Astrocyte (in vitro differentiated cells and primary cell): ENCODE measurements around the gene VOPP1. TPM values are rescaled to one million over a fixed set of nuclear protein-coding genes. Genes with fewer than 3 reads are reported as not detected.
A peak's percentile ranks its signal among the peaks of the same experiment; 100 is the strongest.
"Not testable (repeated sequence)": the region's sequence is repeated elsewhere in the genome, so short reads cannot be mapped to it uniquely, and the experiment has no call there.

ENCODE experiments used
- DNase-seq: peaks from one replicate; pipeline ENCODE4 v3.0.0-alpha.2; 2010; ENCODE audit warnings: low read depth
- FAIRE-seq: peaks from 2 replicates; lab custom pipeline; 2011; peaks lifted over from hg19 to GRCh38; lab: Jason Lieb, UNC
- H2AFZ ChIP-seq: 2 replicates; pipeline ENCODE4 v1.6.0; 2012; ENCODE audit warnings: low read depth, low read length, inconsistent platforms
- H3K27ac ChIP-seq: 2 replicates; pipeline ENCODE4 v1.5.1; 2011; ENCODE audit warnings: low read depth, low read length, inconsistent platforms
- H3K27me3 ChIP-seq: 2 replicates; pipeline ENCODE4 v1.6.0; 2011; ENCODE audit warnings: low read length, inconsistent platforms; ENCODE audit not compliant: insufficient read depth
- H3K36me3 ChIP-seq: 2 replicates; pipeline ENCODE4 v1.5.1; 2011; ENCODE audit warnings: low read length, inconsistent platforms; ENCODE audit not compliant: insufficient read depth
- H3K4me1 ChIP-seq: 2 replicates; pipeline ENCODE4 v1.5.1; 2011; ENCODE audit warnings: low read length, inconsistent platforms; ENCODE audit not compliant: insufficient read depth
- H3K4me2 ChIP-seq: 2 replicates; pipeline ENCODE4 v1.6.0; 2012; ENCODE audit warnings: low read length, inconsistent platforms
- H3K4me3 ChIP-seq: 2 replicates; pipeline ENCODE4 v1.5.1; 2011; ENCODE audit warnings: low read depth, mild to moderate bottlenecking, low read length, inconsistent platforms; ENCODE audit not compliant: insufficient read depth
- H3K79me2 ChIP-seq: 2 replicates; pipeline ENCODE4 v1.6.0; 2012; ENCODE audit warnings: mild to moderate bottlenecking, low read length, inconsistent platforms; ENCODE audit not compliant: insufficient read depth
- H3K9ac ChIP-seq: 2 replicates; pipeline ENCODE4 v1.6.0; 2012; ENCODE audit warnings: mild to moderate bottlenecking, low read length, inconsistent platforms
- H3K9me3 ChIP-seq: 2 replicates; pipeline ENCODE4 v1.5.1; 2012; ENCODE audit warnings: low read depth, mild to moderate bottlenecking, low read length, inconsistent platforms; ENCODE audit not compliant: insufficient read depth
- H4K20me1 ChIP-seq: 2 replicates; pipeline ENCODE4 v1.6.0; 2012; ENCODE audit warnings: low read length, inconsistent platforms; ENCODE audit not compliant: insufficient read depth
- H3K27ac Mint-ChIP-seq: one replicate; pipeline ENCODE4 v1.8.0; 2021; ENCODE audit warnings: mild to moderate bottlenecking, mixed read lengths; ENCODE audit not compliant: unreplicated experiment
- H3K27me3 Mint-ChIP-seq: one replicate; pipeline ENCODE4 v1.8.0; 2021; ENCODE audit warnings: low read depth, mixed read lengths; ENCODE audit not compliant: unreplicated experiment
- H3K36me3 Mint-ChIP-seq: one replicate; pipeline ENCODE4 v1.8.0; 2021; ENCODE audit warnings: low read depth, mixed read lengths; ENCODE audit not compliant: unreplicated experiment
- H3K4me1 Mint-ChIP-seq: one replicate; pipeline ENCODE4 v1.8.0; 2021; ENCODE audit warnings: low read depth, mixed read lengths; ENCODE audit not compliant: unreplicated experiment
- H3K4me3 Mint-ChIP-seq: one replicate; pipeline ENCODE4 v1.8.0; 2021; ENCODE audit warnings: mild to moderate bottlenecking, moderate library complexity, mixed read lengths; ENCODE audit not compliant: unreplicated experiment
- H3K9me3 Mint-ChIP-seq: one replicate; pipeline ENCODE4 v1.8.0; 2021; ENCODE audit warnings: mild to moderate bottlenecking, mixed read lengths; ENCODE audit not compliant: unreplicated experiment
- EZH2 ChIP-seq: IDR thresholded peaks from 2 replicates; pipeline ENCODE4 v1.6.1; 2012; ENCODE audit warnings: mild to moderate bottlenecking, low read length, inconsistent platforms; ENCODE audit not compliant: insufficient read depth
- total RNA-seq: library from RNA; stranded (reverse); gene quantifications from 2 replicates; pipeline ENCODE4 v1.2.1, GENCODE V29; 2021
- TF ChIP-seq, protein P1 (sequence below): IDR thresholded peaks from 2 replicates; pipeline ENCODE4 v1.5.1; 2011; ENCODE audit warnings: low read depth, mild to moderate bottlenecking, inconsistent platforms, low read length, moderate library complexity; ENCODE audit not compliant: insufficient read depth

VOPP1 gene
- total RNA-seq, 1 donor from 2014 or later, result 133 TPM

DNA sequence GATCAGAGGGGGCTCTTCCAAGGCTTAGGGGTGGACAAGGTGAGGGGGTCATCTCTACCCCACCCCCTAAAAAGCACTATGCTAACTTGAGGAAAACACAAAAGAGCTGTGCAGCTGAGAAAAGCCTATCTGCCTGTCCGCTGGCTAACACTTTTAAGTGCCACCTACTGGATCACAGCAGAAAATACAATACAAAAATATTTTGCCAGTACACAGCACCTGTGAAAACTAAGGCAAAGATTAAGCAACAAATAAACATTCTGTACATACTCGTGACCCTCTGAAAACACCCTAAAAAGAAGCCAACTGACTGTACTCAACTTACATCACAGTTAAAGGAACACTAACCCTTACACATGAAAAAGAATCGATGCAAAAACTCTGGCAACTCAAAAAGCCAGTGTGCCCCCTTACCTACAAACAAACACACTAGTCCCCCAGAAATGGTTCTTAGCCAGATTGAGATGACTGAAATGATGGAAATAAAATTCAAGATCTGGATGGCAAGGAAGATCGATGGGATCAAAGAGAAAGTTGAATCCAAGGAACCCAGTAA, 25.7 kb upstream of the VOPP1 start:
- H3K36me3 Mint-ChIP-seq, FAIRE-seq, H2AFZ ChIP-seq, H3K9ac ChIP-seq, H3K27ac Mint-ChIP-seq, H4K20me1 ChIP-seq, H3K4me2 ChIP-seq, H3K4me1 Mint-ChIP-seq, H3K4me3 ChIP-seq, DNase-seq, H3K4me1 ChIP-seq, H3K9me3 ChIP-seq, H3K9me3 Mint-ChIP-seq, H3K27me3 ChIP-seq, H3K4me3 Mint-ChIP-seq, H3K27ac ChIP-seq, H3K79me2 ChIP-seq, H3K36me3 ChIP-seq: not testable (repeated sequence)
- H3K27me3 Mint-ChIP-seq, result peaks cover 11% of the 10 kb centered on the region
- TF ChIP-seq, protein P1, sequence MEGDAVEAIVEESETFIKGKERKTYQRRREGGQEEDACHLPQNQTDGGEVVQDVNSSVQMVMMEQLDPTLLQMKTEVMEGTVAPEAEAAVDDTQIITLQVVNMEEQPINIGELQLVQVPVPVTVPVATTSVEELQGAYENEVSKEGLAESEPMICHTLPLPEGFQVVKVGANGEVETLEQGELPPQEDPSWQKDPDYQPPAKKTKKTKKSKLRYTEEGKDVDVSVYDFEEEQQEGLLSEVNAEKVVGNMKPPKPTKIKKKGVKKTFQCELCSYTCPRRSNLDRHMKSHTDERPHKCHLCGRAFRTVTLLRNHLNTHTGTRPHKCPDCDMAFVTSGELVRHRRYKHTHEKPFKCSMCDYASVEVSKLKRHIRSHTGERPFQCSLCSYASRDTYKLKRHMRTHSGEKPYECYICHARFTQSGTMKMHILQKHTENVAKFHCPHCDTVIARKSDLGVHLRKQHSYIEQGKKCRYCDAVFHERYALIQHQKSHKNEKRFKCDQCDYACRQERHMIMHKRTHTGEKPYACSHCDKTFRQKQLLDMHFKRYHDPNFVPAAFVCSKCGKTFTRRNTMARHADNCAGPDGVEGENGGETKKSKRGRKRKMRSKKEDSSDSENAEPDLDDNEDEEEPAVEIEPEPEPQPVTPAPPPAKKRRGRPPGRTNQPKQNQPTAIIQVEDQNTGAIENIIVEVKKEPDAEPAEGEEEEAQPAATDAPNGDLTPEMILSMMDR, result peak; percentile 45

DNA sequence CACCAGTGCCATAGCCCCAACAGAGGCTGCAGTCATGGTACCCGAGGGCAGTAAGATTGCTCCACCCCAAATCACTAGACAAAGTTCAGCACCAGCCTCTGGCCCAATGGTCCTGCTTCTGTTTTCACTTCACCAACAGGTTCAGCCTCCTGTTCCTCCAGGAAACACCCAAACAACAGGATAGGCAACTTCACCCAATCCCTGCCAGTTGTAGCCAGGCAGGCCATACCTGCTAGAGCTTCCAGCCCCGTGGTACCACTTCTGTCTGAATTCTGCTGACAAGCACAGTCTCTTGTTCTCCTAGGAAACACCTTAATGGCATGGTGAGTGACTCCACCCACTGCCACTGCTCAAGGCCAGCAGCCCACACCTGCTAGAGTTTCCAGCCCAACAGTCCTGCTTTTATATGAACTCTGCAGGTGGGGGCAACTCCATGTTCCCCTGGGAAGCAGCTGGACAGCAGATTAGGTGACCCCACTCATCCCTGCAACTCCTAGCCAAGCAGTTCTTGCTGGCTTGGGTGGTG, 25.0 kb upstream of the VOPP1 start:
- DNase-seq, H3K9ac ChIP-seq, H3K4me3 ChIP-seq, H3K4me1 Mint-ChIP-seq, H4K20me1 ChIP-seq, H3K27ac ChIP-seq, H3K4me2 ChIP-seq, H3K27me3 ChIP-seq, H3K9me3 Mint-ChIP-seq, H3K4me1 ChIP-seq, H2AFZ ChIP-seq, H3K79me2 ChIP-seq, FAIRE-seq, H3K4me3 Mint-ChIP-seq, H3K36me3 ChIP-seq, H3K27ac Mint-ChIP-seq, H3K36me3 Mint-ChIP-seq, H3K9me3 ChIP-seq: not testable (repeated sequence)
- peaks cover 13% of the 10 kb centered on the region for H3K27me3 Mint-ChIP-seq

DNA sequence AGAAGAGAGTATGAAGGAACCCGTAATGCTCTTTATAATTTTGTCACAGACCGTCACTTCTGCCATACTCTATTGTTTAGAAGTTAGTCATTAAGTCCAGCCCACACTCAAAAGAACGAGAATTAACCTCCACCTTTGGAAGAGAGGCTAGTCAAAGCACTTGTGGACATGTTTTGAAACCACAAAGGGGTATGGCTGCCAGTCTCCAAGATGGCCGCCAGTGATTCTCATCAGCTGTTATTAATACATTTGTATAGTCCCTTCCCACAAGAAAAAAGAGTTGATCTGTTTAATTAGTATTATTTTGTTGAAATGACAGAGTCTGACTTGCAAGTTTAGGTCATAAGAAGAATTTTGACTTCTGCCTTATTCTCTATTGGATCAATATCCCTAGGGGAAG, 23.2 kb upstream of the VOPP1 start:
- Histone ChIP-seq H3K4me1 (peaks cover 5% of the 10 kb centered on the region), H3K4me3 (no peak overlapping the region), H4K20me1 (no peaks in the 10 kb centered on the region), H2AFZ (no peak overlapping the region), H3K36me3 (no peaks in the 10 kb centered on the region), H3K79me2 (no peaks in the 10 kb centered on the region), H3K27ac (no peak overlapping the region), H3K9ac (no peak overlapping the region), H3K9me3 (no peaks in the 10 kb centered on the region), H3K4me2 (no peak overlapping the region), H3K27me3 (peaks cover 3% of the 10 kb centered on the region)
- H3K36me3 Mint-ChIP-seq, result no peaks in the 10 kb centered on the region
- no peak for TF ChIP-seq EZH2
- TF ChIP-seq, protein P1, result no peak
- H3K4me3 Mint-ChIP-seq, result no peak overlapping the region
- no peak for FAIRE-seq
- H3K4me1 Mint-ChIP-seq, result peaks cover 2% of the 10 kb centered on the region
- H3K9me3 Mint-ChIP-seq, result no peaks in the 10 kb centered on the region
- DNase-seq, result no peak
- H3K27me3 Mint-ChIP-seq, result peaks cover 21% of the 10 kb centered on the region
- no peak overlapping the region for H3K27ac Mint-ChIP-seq
